WERI-Rb-1 (cell line): Measurements from ENCODE around the gene MID1.

Experiments
- DNase-seq: peaks from one replicate; pipeline ENCODE4 v3.0.0-alpha.2; 2020
- H3K27ac ChIP-seq: fragments of 250-450 bp; sonication (Bioruptor Pico); 2 replicates; pipeline ENCODE4 v1.5.1; 2020; ENCODE audit warnings: mild to moderate bottlenecking, moderate library complexity
- H3K27me3 ChIP-seq: fragments of 250-450 bp; sonication (Bioruptor Pico); 2 replicates; pipeline ENCODE4 v1.5.1; 2021; ENCODE audit warnings: mild to moderate bottlenecking, low read depth, moderate library complexity; ENCODE audit not compliant: insufficient read depth, severe bottlenecking
- H3K36me3 ChIP-seq: fragments of 250-450 bp; sonication (Bioruptor Pico); 2 replicates; pipeline ENCODE4 v1.5.1; 2020; ENCODE audit warnings: mild to moderate bottlenecking, moderate library complexity
- H3K4me3 ChIP-seq: 2 replicates; pipeline ENCODE4 v1.5.1; 2011; ENCODE audit warnings: low read depth, mild to moderate bottlenecking, control low read depth, low read length
- H3K9me3 ChIP-seq: fragments of 250-450 bp; sonication (Bioruptor Pico); 2 replicates; pipeline ENCODE4 v1.5.1; 2021; ENCODE audit warnings: mild to moderate bottlenecking, moderate library complexity; ENCODE audit not compliant: severe bottlenecking
- CTCF ChIP-seq: IDR thresholded peaks from 2 replicates; pipeline ENCODE4 v1.5.1; 2011; ENCODE audit warnings: low read depth, mild to moderate bottlenecking, control low read depth, inconsistent platforms, low read length

The MID1 gene

GRCh38 chrX:10574663-10575062 lies 45.7 kb downstream of the MID1 start:
- no peak for DNase-seq
- no peak overlapping the region for H3K4me3 ChIP-seq
- no peak for TF ChIP-seq CTCF
- H3K36me3 ChIP-seq, result no peaks in the 10 kb centered on the region
- no peak overlapping the region for H3K27ac ChIP-seq
- H3K27me3 ChIP-seq, result no peaks in the 10 kb centered on the region
- no peaks in the 10 kb centered on the region for H3K9me3 ChIP-seq

GRCh38 chrX:10571260-10571659 lies 49.1 kb downstream of the MID1 start:
- Histone ChIP-seq H3K27ac (no peak overlapping the region), H3K4me3 (no peak overlapping the region)
- DNase-seq, result no peak

GRCh38 chrX:10570601-10571000 lies 49.8 kb downstream of the MID1 start:
- no peak overlapping the region for H3K27ac ChIP-seq
- no peaks in the 10 kb centered on the region for H3K9me3 ChIP-seq
- no peak for DNase-seq
- H3K4me3 ChIP-seq, result no peak overlapping the region
- H3K36me3 ChIP-seq, result no peaks in the 10 kb centered on the region; the same call in 1 of the 2 replicates
- H3K27me3 ChIP-seq, result peaks cover 3% of the 10 kb centered on the region
- no peak for TF ChIP-seq CTCF

More at GRCh38 chrX:10571260-10571659, 49.1 kb downstream of the MID1 start:
- H3K27me3 ChIP-seq, result peaks cover 3% of the 10 kb centered on the region
- no peaks in the 10 kb centered on the region for H3K9me3 ChIP-seq
- H3K36me3 ChIP-seq, result no peaks in the 10 kb centered on the region; the same call in 1 of the 2 replicates
- TF ChIP-seq CTCF, result no peak

GRCh38 chrX:10569946-10570345 lies 50.4 kb downstream of the MID1 start:
- no peak for DNase-seq
- Histone ChIP-seq H3K27me3 (peaks cover 5% of the 10 kb centered on the region), H3K27ac (no peak overlapping the region), H3K36me3 (no peaks in the 10 kb centered on the region; the same call in 1 of the 2 replicates), H3K9me3 (no peaks in the 10 kb centered on the region), H3K4me3 (no peak overlapping the region)
- TF ChIP-seq CTCF, result no peak

GRCh38 chrX:10568428-10568827 lies 52.0 kb downstream of the MID1 start:
- H3K27me3 ChIP-seq, result peaks cover 5% of the 10 kb centered on the region
- H3K36me3 ChIP-seq, result no peaks in the 10 kb centered on the region; the same call in 1 of the 2 replicates
- TF ChIP-seq CTCF, result no peak
- H3K9me3 ChIP-seq, result no peaks in the 10 kb centered on the region
- no peak overlapping the region for H3K4me3 ChIP-seq
- DNase-seq, result no peak
- H3K27ac ChIP-seq, result no peak overlapping the region

- Histone ChIP-seq H3K27ac (no peak overlapping the region), H3K36me3 (no peaks in the 10 kb centered on the region; the same call in 1 of the 2 replicates), H3K27me3 (peaks cover 5% of the 10 kb centered on the region), H3K4me3 (no peak overlapping the region), H3K9me3 (no peaks in the 10 kb centered on the region)
- TF ChIP-seq CTCF, result no peak
- no peak for DNase-seq
Observed at GRCh38 chrX:10567136-10567535, 53.2 kb downstream of the MID1 start.
